Activated CD4-positive, alpha-beta T cell treated with anti-CD3 and anti-CD28 coated beads, Interleukin-2, amount 50 U/mL, for 48 hours (primary cell): ENCODE measurements around the gene SLC41A3.
"Not testable (repeated sequence)": the region's sequence is repeated elsewhere in the genome, so short reads cannot be mapped to it uniquely, and the experiment has no call there.

ENCODE experiments used
- DNase-seq, 2 experiments: peaks; one replicate each; pipeline ENCODE4 v3.0.0-alpha.2; 2020

SLC41A3 gene

DNA sequence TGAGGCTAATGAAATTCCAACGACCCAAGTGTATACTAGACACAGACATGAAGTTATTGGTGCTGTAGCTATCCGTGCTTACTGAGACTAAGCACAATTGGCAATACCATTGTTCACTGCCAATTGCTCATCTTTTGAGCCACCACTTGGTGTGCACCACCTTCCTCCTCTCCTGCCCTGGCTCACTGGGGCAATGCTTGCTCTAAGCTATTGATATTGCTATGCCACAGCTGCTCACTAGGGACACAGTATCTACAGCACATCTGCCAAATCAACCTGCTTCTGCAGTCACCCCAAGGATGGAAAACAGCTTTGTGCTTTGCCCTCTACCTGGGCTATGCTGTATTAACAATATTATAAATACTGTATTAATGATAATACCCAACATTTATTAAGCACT lies 99.0 kb downstream of the SLC41A3 start:
- DNase-seq: not testable (repeated sequence)

DNA sequence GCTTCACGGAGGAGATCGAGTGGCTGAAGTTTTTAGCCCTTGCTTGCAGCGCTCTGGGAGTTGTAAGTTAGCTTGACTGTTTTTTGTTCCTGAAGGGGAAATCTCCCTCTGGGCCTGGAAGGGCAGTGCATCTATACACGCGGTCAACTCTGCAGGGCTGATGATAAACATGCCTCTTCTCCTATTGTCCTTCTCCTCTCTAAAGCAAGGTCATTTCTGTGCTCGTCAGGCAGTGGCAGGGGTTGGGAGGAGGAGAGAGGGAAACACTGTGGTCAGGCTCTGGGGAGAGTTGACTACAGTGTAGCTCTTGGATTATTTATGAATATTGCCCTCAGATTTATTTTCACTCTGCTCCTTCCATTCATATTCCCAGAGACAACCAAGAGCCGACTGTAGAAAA lies 106.8 kb downstream of the SLC41A3 start:
- not testable (repeated sequence) for DNase-seq

GRCh38 chr3:125976003-125976390 lies 107.9 kb downstream of the SLC41A3 start:
- DNase-seq: not testable (repeated sequence)

- DNase-seq: not testable (repeated sequence)
Measured at GRCh38 chr3:125975245-125976002, 108.5 kb downstream of the SLC41A3 start.

GRCh38 chr3:125971997-125972944 lies 111.7 kb downstream of the SLC41A3 start:
- peak; percentile 12 to 30 for DNase-seq

DNA sequence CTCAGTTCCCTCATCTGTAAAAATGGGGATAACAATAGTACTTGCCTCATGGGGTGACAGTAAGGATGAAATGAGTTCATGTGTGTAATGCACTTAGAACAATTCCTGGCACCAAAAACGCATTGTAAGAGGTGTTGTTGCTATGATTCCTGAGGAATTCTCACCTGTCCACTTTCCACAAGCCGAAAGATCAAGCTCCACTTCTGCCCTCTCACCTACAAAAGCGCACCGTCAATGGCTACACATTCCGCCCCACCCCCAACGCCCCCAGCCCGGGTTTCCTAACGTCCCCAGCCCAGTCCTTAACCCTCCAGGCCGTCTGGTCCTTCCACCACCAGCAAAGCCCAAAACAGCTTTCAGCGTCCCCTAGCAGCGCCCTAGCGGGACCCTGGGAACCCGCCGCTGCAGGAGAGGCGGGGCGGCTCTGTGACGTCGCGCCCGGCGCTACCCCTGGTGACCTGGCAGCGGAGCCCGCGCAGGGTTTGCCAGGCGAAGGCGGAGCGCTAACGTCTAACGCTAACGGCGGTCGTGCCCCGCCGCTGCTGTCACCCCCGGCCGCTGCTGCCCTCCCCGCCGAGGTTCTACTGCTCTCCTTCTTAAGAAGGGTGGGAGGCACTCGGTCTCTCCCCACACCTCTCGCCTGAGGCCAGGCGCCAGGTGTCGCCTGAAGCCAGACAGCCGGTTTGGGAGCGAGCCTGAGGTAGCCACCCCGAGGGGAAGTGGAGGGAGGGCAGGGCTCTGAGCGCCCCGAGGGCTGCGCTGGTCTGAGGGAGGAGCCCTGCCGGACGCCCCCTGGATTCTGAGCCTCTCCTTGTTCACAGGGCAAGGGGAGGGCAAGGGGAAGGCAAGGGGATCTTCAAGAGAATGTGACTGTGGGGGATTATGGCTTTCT lies 115.0 kb downstream of the SLC41A3 start, which contains the start of gene ROPN1B:
Gene ROPN1B (plus strand): TSS at position 478 of the 892 bp plus-strand sequence. CDS start 2,877 bp downstream, outside the sequence.
- not testable (repeated sequence) for DNase-seq

- DNase-seq: not testable (repeated sequence)
Measured at GRCh38 chr3:125968121-125968520, 115.8 kb downstream of the SLC41A3 start.

- no peak for DNase-seq
Measured at GRCh38 chr3:125967156-125967555, 116.8 kb downstream of the SLC41A3 start.

GRCh38 chr3:125965505-125965904 lies 118.4 kb downstream of the SLC41A3 start:
- no peak for DNase-seq

- not testable (repeated sequence) for DNase-seq
Measured at GRCh38 chr3:125963834-125964233, 120.1 kb downstream of the SLC41A3 start.

DNA sequence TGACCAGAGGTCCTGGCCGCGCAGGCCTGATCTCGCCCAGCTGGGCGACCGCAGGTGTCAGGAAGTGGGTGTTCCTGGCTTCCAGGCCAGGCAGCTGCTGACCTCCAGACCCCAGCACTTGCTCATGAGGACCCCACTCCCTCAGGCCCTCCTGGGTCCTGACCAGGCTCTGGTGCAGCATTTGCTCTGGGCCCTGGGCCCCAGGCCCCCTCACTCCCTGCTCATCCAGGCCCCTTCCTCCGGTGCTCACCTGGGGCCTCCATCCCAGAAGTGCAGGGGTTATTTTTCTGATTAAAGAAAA lies 122.7 kb downstream of the SLC41A3 start:
- DNase-seq: no peak

GRCh38 chr3:125960456-125961288 lies 123.3 kb downstream of the SLC41A3 start:
- DNase-seq: no peak

DNA sequence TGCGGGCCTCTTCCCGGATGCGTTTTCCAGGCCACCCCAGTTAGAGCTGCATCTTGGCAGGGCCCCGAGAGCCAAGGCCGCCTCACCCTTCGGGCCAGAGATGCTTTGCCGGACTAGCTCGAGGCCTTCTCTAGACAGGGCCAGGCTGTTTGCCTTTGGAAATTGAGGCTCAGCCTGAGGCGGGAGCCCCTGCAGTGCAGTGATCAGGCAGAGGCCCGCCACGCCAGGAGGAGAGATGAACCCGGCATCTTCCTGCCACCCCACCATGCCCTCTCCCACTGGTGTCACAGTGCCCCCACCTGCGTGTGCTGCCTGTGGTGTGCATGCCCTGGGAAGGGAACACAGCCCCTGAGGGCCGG lies 123.9 kb downstream of the SLC41A3 start:
- DNase-seq: no peak

DNA sequence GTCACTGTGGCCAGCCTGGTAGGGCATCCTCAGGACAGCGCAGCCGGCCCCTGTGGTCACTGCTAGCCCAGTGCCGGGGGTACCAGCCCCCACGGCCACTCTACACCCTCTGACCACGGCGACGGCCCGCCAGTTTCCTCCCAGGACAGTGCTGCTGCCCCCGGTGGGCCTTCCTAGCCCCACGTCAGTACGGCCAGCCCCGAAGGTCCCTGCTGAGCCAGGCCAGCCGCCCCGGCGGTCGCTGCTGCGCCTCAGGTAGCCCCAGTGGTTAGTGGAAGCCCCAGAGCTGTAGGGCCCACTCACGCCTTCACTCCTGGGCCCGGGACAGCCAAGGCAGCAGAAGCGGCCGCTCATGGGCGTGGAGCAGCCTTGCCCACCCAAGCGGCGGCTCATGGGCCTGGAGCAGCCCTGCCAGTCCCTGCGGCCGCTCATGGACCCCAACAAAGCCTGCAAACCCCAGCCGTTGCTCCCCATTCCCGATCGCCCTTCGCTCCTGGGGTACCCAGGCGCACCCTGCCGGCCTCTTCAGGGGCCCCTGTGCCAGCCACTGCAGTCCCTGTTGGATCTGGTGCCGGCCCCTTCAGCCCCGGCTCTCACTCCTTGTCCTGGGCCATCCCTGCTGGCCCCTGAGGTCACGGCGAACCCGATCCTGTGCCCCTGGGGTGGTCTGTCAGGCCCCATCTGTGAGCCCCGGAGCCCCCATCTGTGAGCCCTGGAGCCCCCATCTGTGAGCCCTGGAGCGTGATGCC lies 124.4 kb downstream of the SLC41A3 start:
- no peak for DNase-seq

- DNase-seq: no peak
Measured at GRCh38 chr3:125958511-125959316, 125.2 kb downstream of the SLC41A3 start.

- DNase-seq: no peak
Measured at GRCh38 chr3:125957674-125958510, 126.0 kb downstream of the SLC41A3 start.

DNA sequence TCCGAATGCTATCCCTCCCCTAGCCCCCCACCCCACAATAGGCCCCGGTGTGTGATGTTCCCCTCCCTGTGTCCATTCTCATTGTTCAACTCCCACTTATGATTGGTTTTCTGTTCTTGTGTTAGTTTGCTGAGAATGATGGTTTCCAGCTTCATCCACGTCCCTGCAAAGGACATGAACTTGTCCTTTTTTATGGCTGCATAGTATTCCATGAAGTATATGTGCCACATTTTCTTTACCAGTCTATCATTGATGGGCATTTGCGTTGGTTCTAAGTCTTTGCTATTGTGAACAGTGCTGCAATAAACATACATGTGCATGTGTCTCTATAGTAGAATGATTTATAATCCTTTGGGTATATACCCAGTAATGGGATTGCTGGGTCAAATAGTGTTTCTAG lies 126.9 kb downstream of the SLC41A3 start:
- not testable (repeated sequence) for DNase-seq
